Activated CD4-positive, alpha-beta T cell treated with anti-CD3 and anti-CD28 coated beads, Interleukin-2, amount 10 ng/mL, durations not matched to agents 7 days and 5 days (primary cell): ENCODE measurements around the gene MPPE1. TPM values are rescaled to one million over a fixed set of nuclear protein-coding genes. Genes with fewer than 3 reads are reported as not detected.

Source experiments
- CTCF ChIA-PET: fragments of 350-600 bp; sonication (Branson Sonifier 250); formaldehyde crosslinking; loops from one replicate; lab custom pipeline; 2021; ENCODE audit warnings: antibody characterized with exemption; lab: Charles Lee
- POLR2A ChIA-PET: fragments of 350-600 bp; sonication (Branson Sonifier 250); formaldehyde crosslinking; loops from one replicate; lab custom pipeline; 2021; ENCODE audit warnings: antibody characterized with exemption; lab: Charles Lee
- DNase-seq: peaks from one replicate; pipeline ENCODE4 v3.0.0-alpha.2; 2020
- H3K27ac Mint-ChIP-seq: one replicate; pipeline ENCODE4 v1.8.0; 2021; ENCODE audit warnings: mild to moderate bottlenecking, moderate library complexity, mixed read lengths
- H3K27me3 Mint-ChIP-seq: one replicate; pipeline ENCODE4 v1.8.0; 2021; ENCODE audit warnings: mixed read lengths
- H3K36me3 Mint-ChIP-seq: one replicate; pipeline ENCODE4 v1.8.0; 2021; ENCODE audit warnings: low read depth, mixed read lengths
- H3K4me1 Mint-ChIP-seq: one replicate; pipeline ENCODE4 v1.8.0; 2021; ENCODE audit warnings: mixed read lengths
- H3K4me3 Mint-ChIP-seq: one replicate; pipeline ENCODE4 v1.8.0; 2021; ENCODE audit warnings: mild to moderate bottlenecking, moderate library complexity, mixed read lengths
- H3K9me3 Mint-ChIP-seq: one replicate; pipeline ENCODE4 v1.8.0; 2021; ENCODE audit warnings: mixed read lengths
- total RNA-seq, 2 experiments: library from RNA; stranded (reverse); gene quantifications; one replicate each; pipeline ENCODE4 v1.2.3, GENCODE V29; 2021

MPPE1 gene
- total RNA-seq, 2 experiments from 2014 or later: 60.7 to 64.0 TPM

- POLR2A ChIA-PET: no interaction called here
- H3K4me1 Mint-ChIP-seq: peaks cover 3% of the 10 kb centered on the region
- H3K9me3 Mint-ChIP-seq: no peaks in the 10 kb centered on the region
- no peak for DNase-seq
- H3K36me3 Mint-ChIP-seq: peaks cover 44% of the 10 kb centered on the region
- CTCF ChIA-PET: no interaction called here
- H3K4me3 Mint-ChIP-seq: no peak overlapping the region
- no peaks in the 10 kb centered on the region for H3K27me3 Mint-ChIP-seq
- H3K27ac Mint-ChIP-seq: no peak overlapping the region
Observed at GRCh38 chr18:11888726-11889125, 19.4 kb downstream of the MPPE1 start.

GRCh38 chr18:11887328-11888128 lies 20.6 kb downstream of the MPPE1 start:
- Mint-ChIP-seq H3K27ac (no peak overlapping the region), H3K9me3 (no peaks in the 10 kb centered on the region), H3K4me1 (peaks cover 2% of the 10 kb centered on the region), H3K36me3 (peaks cover 32% of the 10 kb centered on the region), H3K27me3 (no peaks in the 10 kb centered on the region), H3K4me3 (no peak overlapping the region)
- CTCF ChIA-PET: no interaction called here
- POLR2A ChIA-PET: interaction anchor here (0.6 kb wide), 1 partner anchor 13 kb away, joined by 3 read pairs; no protein-coding TSS in a partner anchor
- no peak for DNase-seq

- Mint-ChIP-seq H3K9me3 (no peaks in the 10 kb centered on the region), H3K27me3 (no peaks in the 10 kb centered on the region), H3K27ac (no peak overlapping the region), H3K4me3 (no peak overlapping the region), H3K36me3 (peaks cover 30% of the 10 kb centered on the region), H3K4me1 (peaks cover 2% of the 10 kb centered on the region)
- DNase-seq: no peak
- ChIA-PET POLR2A (no interaction called here), CTCF (no interaction called here)
Observed at GRCh38 chr18:11886577-11887110, 21.5 kb downstream of the MPPE1 start.

GRCh38 chr18:11885278-11885947 lies 22.7 kb downstream of the MPPE1 start:
- H3K36me3 Mint-ChIP-seq: peaks cover 25% of the 10 kb centered on the region
- H3K4me3 Mint-ChIP-seq: no peak overlapping the region
- no peaks in the 10 kb centered on the region for H3K27me3 Mint-ChIP-seq
- ChIA-PET CTCF (no interaction called here), POLR2A (no interaction called here)
- H3K4me1 Mint-ChIP-seq: peaks cover 2% of the 10 kb centered on the region
- no peak overlapping the region for H3K27ac Mint-ChIP-seq
- no peaks in the 10 kb centered on the region for H3K9me3 Mint-ChIP-seq
- no peak for DNase-seq

- Mint-ChIP-seq H3K9me3 (no peaks in the 10 kb centered on the region), H3K4me1 (peaks cover 2% of the 10 kb centered on the region), H3K27me3 (no peaks in the 10 kb centered on the region), H3K4me3 (no peak overlapping the region), H3K27ac (no peak overlapping the region), H3K36me3 (peaks cover 21% of the 10 kb centered on the region)
- DNase-seq: no peak
- ChIA-PET POLR2A (no interaction called here), CTCF (no interaction called here)
Observed at GRCh38 chr18:11884396-11885030, 23.6 kb downstream of the MPPE1 start.

GRCh38 chr18:11883153-11883552 lies 25.0 kb downstream of the MPPE1 start:
- peaks cover 14% of the 10 kb centered on the region for H3K36me3 Mint-ChIP-seq
- no peaks in the 10 kb centered on the region for H3K27me3 Mint-ChIP-seq
- no peak overlapping the region for H3K4me3 Mint-ChIP-seq
- peaks cover 2% of the 10 kb centered on the region for H3K4me1 Mint-ChIP-seq
- H3K9me3 Mint-ChIP-seq: no peaks in the 10 kb centered on the region
- H3K27ac Mint-ChIP-seq: no peak overlapping the region
- CTCF ChIA-PET: no interaction called here
- POLR2A ChIA-PET: no interaction called here
- DNase-seq: no peak

- H3K36me3 Mint-ChIP-seq: peaks cover 9% of the 10 kb centered on the region
- no peak for DNase-seq
- H3K27ac Mint-ChIP-seq: no peak overlapping the region
- no peaks in the 10 kb centered on the region for H3K4me1 Mint-ChIP-seq
- ChIA-PET POLR2A (no interaction called here), CTCF (no interaction called here)
- H3K27me3 Mint-ChIP-seq: no peaks in the 10 kb centered on the region
- no peaks in the 10 kb centered on the region for H3K9me3 Mint-ChIP-seq
- H3K4me3 Mint-ChIP-seq: no peak overlapping the region
Observed at GRCh38 chr18:11882636-11883035, 25.5 kb downstream of the MPPE1 start.

GRCh38 chr18:11880586-11881304 lies 27.4 kb downstream of the MPPE1 start:
- no peak overlapping the region for H3K4me3 Mint-ChIP-seq
- peaks cover 12% of the 10 kb centered on the region for H3K36me3 Mint-ChIP-seq
- ChIA-PET POLR2A (no interaction called here), CTCF (interaction anchor here (0.5 kb wide), 1 partner anchor 29 kb away, joined by 3 read pairs; no protein-coding TSS in a partner anchor)
- H3K27ac Mint-ChIP-seq: no peak overlapping the region
- H3K27me3 Mint-ChIP-seq: no peaks in the 10 kb centered on the region
- H3K9me3 Mint-ChIP-seq: no peaks in the 10 kb centered on the region
- no peak for DNase-seq
- H3K4me1 Mint-ChIP-seq: no peaks in the 10 kb centered on the region

- no peak for DNase-seq
- H3K27me3 Mint-ChIP-seq: no peaks in the 10 kb centered on the region
- no peaks in the 10 kb centered on the region for H3K4me1 Mint-ChIP-seq
- ChIA-PET CTCF (interaction anchor here (0.6 to 0.9 kb wide), 3 partner anchors 70 to 531 kb away, joined by 3 read pairs; no protein-coding TSS in a partner anchor), POLR2A (no interaction called here)
- H3K36me3 Mint-ChIP-seq: peaks cover 3% of the 10 kb centered on the region
- no peak overlapping the region for H3K4me3 Mint-ChIP-seq
- H3K27ac Mint-ChIP-seq: no peak overlapping the region
- H3K9me3 Mint-ChIP-seq: peaks cover 3% of the 10 kb centered on the region
Observed at GRCh38 chr18:11877497-11878135, 30.5 kb downstream of the MPPE1 start.

- ChIA-PET CTCF (interaction anchor here (0.6 kb wide), 1 partner anchor 152 kb away, joined by 4 read pairs; no protein-coding TSS in a partner anchor), POLR2A (no interaction called here)
- H3K4me3 Mint-ChIP-seq: no peak overlapping the region
- H3K36me3 Mint-ChIP-seq: peaks cover 3% of the 10 kb centered on the region
- H3K27me3 Mint-ChIP-seq: peaks cover 7% of the 10 kb centered on the region
- DNase-seq: no peak
- no peak overlapping the region for H3K27ac Mint-ChIP-seq
- H3K9me3 Mint-ChIP-seq: peaks cover 3% of the 10 kb centered on the region
- H3K4me1 Mint-ChIP-seq: no peaks in the 10 kb centered on the region
Observed at GRCh38 chr18:11874676-11875075, 33.4 kb downstream of the MPPE1 start.

- Mint-ChIP-seq H3K9me3 (peaks cover 3% of the 10 kb centered on the region), H3K4me1 (no peaks in the 10 kb centered on the region), H3K4me3 (no peak overlapping the region), H3K27me3 (peaks cover 7% of the 10 kb centered on the region), H3K27ac (no peak overlapping the region), H3K36me3 (peaks cover 3% of the 10 kb centered on the region)
- ChIA-PET CTCF (no interaction called here), POLR2A (no interaction called here)
- no peak for DNase-seq
Observed at GRCh38 chr18:11873670-11874340, 34.3 kb downstream of the MPPE1 start.
